HepG2 (cell line): ENCODE data around the gene ATP10D. TPM values are rescaled to one million over a fixed set of nuclear protein-coding genes. Genes with fewer than 3 reads are reported as not detected.

ENCODE experiments used
- BORCS8-MEF2B ChIP-seq: sonication (generic); formaldehyde crosslinking; IDR thresholded peaks from 2 replicates; pipeline ENCODE4 v1.8.0; 2022; ENCODE audit warnings: mild to moderate bottlenecking, missing genetic modification reagents
- CTCF ChIP-seq: sonication (generic); formaldehyde crosslinking; IDR thresholded peaks from 2 replicates; pipeline ENCODE4 v1.5.0; 2020; ENCODE audit warnings: mild to moderate bottlenecking, missing genetic modification reagents, moderate library complexity
- FOXK2 ChIP-seq: fragments of 450-650 bp; IDR thresholded peaks from 2 replicates; pipeline ENCODE4 v1.6.1; 2016
- IRF9 ChIP-seq: sonication (generic); formaldehyde crosslinking; IDR thresholded peaks from 2 replicates; pipeline ENCODE4 v1.8.0; 2022; ENCODE audit warnings: missing genetic modification reagents, mild to moderate bottlenecking, borderline replicate concordance
- PITX1 ChIP-seq: sonication (generic); formaldehyde crosslinking; IDR thresholded peaks from 2 replicates; pipeline ENCODE4 v1.5.1; 2020; ENCODE audit warnings: mild to moderate bottlenecking, missing genetic modification reagents
- PRDM15 ChIP-seq: sonication (generic); formaldehyde crosslinking; IDR thresholded peaks from 2 replicates; pipeline ENCODE4 v1.4.0; 2020; ENCODE audit warnings: missing genetic modification reagents
- RAD21 ChIP-seq: fragments of 450-650 bp; formaldehyde crosslinking; IDR thresholded peaks from 2 replicates; pipeline ENCODE4 v1.5.0; 2020; ENCODE audit warnings: mild to moderate bottlenecking
- RFX3 ChIP-seq: IDR thresholded peaks from 2 replicates; pipeline ENCODE4 v1.6.1; 2016; ENCODE audit warnings: missing biosample characterization, missing genetic modification reagents
- TARDBP ChIP-seq: sonication (generic); formaldehyde crosslinking; IDR thresholded peaks from 2 replicates; pipeline ENCODE4 v1.8.0; 2022; ENCODE audit warnings: mild to moderate bottlenecking, missing genetic modification reagents
- TFAP4 ChIP-seq: sonication (generic); IDR thresholded peaks from 2 replicates; pipeline ENCODE4 v1.6.1; 2016; ENCODE audit warnings: low read depth, borderline replicate concordance
- ZBTB26 ChIP-seq: IDR thresholded peaks from 2 replicates; pipeline ENCODE4 v1.6.1; 2016; ENCODE audit warnings: missing compliant biosample characterization, missing genetic modification reagents, borderline replicate concordance
- ZBTB34 ChIP-seq: sonication (generic); formaldehyde crosslinking; IDR thresholded peaks from 2 replicates; pipeline ENCODE4 v1.8.0; 2022; ENCODE audit warnings: mild to moderate bottlenecking, missing genetic modification reagents
- ZFX ChIP-seq: sonication (generic); formaldehyde crosslinking; IDR thresholded peaks from 2 replicates; pipeline ENCODE4 v1.4.0; 2020; ENCODE audit warnings: mild to moderate bottlenecking, low read depth, missing genetic modification reagents, moderate library complexity
- ZNF225 ChIP-seq: sonication (generic); formaldehyde crosslinking; IDR thresholded peaks from 2 replicates; pipeline ENCODE4 v1.4.0; 2020; ENCODE audit warnings: mild to moderate bottlenecking, missing genetic modification reagents
- ZNF607 ChIP-seq: sonication (generic); formaldehyde crosslinking; IDR thresholded peaks from 2 replicates; pipeline ENCODE4 v1.5.1; 2020; ENCODE audit warnings: missing genetic modification reagents, mild to moderate bottlenecking, borderline replicate concordance
- polyA plus RNA-seq, 8 experiments: library from polyadenylated mRNA; depleted of rRNA in 3 of 8; stranded (reverse) in 7 of 8; unstranded in 1 of 8; fragments of >200 nt; fragmentation: Illumina TruSeq in 4 of 8; extraction: Trizol in 4 of 8; gene quantifications; 2 replicates each; pipeline versions ENCODE4 v1.2.1 to v1.2.3, GENCODE V29; 2011 to 2016; ENCODE audit warnings: low read depth in 4 of 8, missing spikeins in 1 of 8, mixed read lengths in 1 of 8; ENCODE audit not compliant: insufficient read depth in 1 of 8
- total RNA-seq, 5 experiments: library from RNA; depleted of rRNA; stranded (reverse); fragments of >200 nt; fragmentation: Illumina TruSeq; extraction: Trizol; gene quantifications; 2 replicates each; pipeline ENCODE4 v1.2.3, GENCODE V29; 2016; ENCODE audit warnings: low read depth in 1 of 5

Gene ATP10D
- total and polyA plus RNA-seq, 2 of the 13 experiments (the other 11 are each of a cell fraction or from before 2014, with no cell fraction given), result 2.2 to 9.8 TPM

- TF ChIP-seq PRDM15 (CRISPR knock-in tag) (peak; percentile 88), ZNF225 (CRISPR knock-in tag) (peak; percentile 90), ZNF607 (CRISPR knock-in tag) (peak; percentile 21; the same call in 1 of the 2 replicates), IRF9 (CRISPR knock-in tag) (peak; percentile 88), RAD21 (CRISPR knock-in tag) (no peak; the same call in 1 of the 2 replicates), ZBTB26 (CRISPR knock-in tag) (peak; percentile 64), CTCF (peak; percentile 52), BORCS8-MEF2B (CRISPR knock-in tag) (peak; percentile 87; the same call in 1 of the 2 replicates), ZBTB34 (CRISPR knock-in tag) (no peak), TARDBP (CRISPR knock-in tag) (peak; percentile 87; the same call in 1 of the 2 replicates), RFX3 (CRISPR knock-in tag) (peak; percentile 82), PITX1 (peak; percentile 55; the same call in 1 of the 2 replicates), TFAP4 (peak; percentile 26; the same call in 1 of the 2 replicates), FOXK2 (no peak), ZFX (CRISPR knock-in tag) (peak; percentile 71)
These were observed 21.7 kb upstream of the ATP10D start, which contains the start of gene COMMD8 (continued) for GRCh38 chr4:47463235-47463956.
